OCI-LY1 (cell line): Measurements from ENCODE around the gene ACER1.
"Not testable (repeated sequence)": the region's sequence is repeated elsewhere in the genome, so short reads cannot be mapped to it uniquely, and the experiment has no call there.

ENCODE experiments used
- H2AFZ ChIP-seq: fragments of 200-600 bp; sonication (generic), shearing (Covaris generic); 2 replicates; pipeline ENCODE4 v1.6.0; 2014; ENCODE audit warnings: antibody characterized with exemption, mild to moderate bottlenecking, low read length
- H3F3A ChIP-seq: fragments of 200-600 bp; sonication (generic), shearing (Covaris generic); 2 replicates; pipeline ENCODE4 v1.6.0; 2014; ENCODE audit warnings: mild to moderate bottlenecking, antibody characterized with exemption, low read length, moderate library complexity; ENCODE audit not compliant: insufficient read depth
- H3K27ac ChIP-seq: fragments of 200-600 bp; sonication (generic); 2 replicates; pipeline ENCODE4 v1.5.1; 2014; ENCODE audit warnings: low read length, mixed run types, mild to moderate bottlenecking, low read depth; ENCODE audit not compliant: poor library complexity, severe bottlenecking
- H3K27me3 ChIP-seq: fragments of 200-600 bp; sonication (generic); 2 replicates; pipeline ENCODE4 v1.6.0; 2014; ENCODE audit warnings: antibody characterized with exemption, mild to moderate bottlenecking, low read length, moderate library complexity; ENCODE audit not compliant: insufficient read depth
- H3K36me3 ChIP-seq: fragments of 200-600 bp; sonication (generic); 2 replicates; pipeline ENCODE4 v1.6.1; 2014; ENCODE audit warnings: mild to moderate bottlenecking, antibody characterized with exemption, low read length, moderate library complexity, mixed read lengths; ENCODE audit not compliant: insufficient read depth
- H3K4me1 ChIP-seq: fragments of 200-600 bp; sonication (generic); 2 replicates; pipeline ENCODE4 v1.5.1; 2014; ENCODE audit warnings: mild to moderate bottlenecking, low read length, moderate library complexity; ENCODE audit not compliant: insufficient read depth, severe bottlenecking
- H3K4me2 ChIP-seq: fragments of 200-600 bp; sonication (generic), shearing (Covaris generic); 2 replicates; pipeline ENCODE4 v1.6.1; 2014; ENCODE audit warnings: low read length
- H3K4me3 ChIP-seq: fragments of 200-600 bp; sonication (generic); 2 replicates; pipeline ENCODE4 v1.5.1; 2014; ENCODE audit warnings: low read length, low read depth, mild to moderate bottlenecking, mixed read lengths; ENCODE audit not compliant: poor library complexity, severe bottlenecking
- H3K79me2 ChIP-seq: fragments of 200-600 bp; shearing (Covaris generic); 2 replicates; pipeline ENCODE4 v1.6.1; 2016; ENCODE audit warnings: mixed run types, low read length, mixed read lengths; ENCODE audit not compliant: insufficient read depth
- H3K9ac ChIP-seq: fragments of 200-600 bp; sonication (generic), shearing (Covaris generic); 2 replicates; pipeline ENCODE4 v1.6.1; 2014; ENCODE audit warnings: mild to moderate bottlenecking, low read length, mixed read lengths
- H3K9me2 ChIP-seq: fragments of 200-600 bp; sonication (generic), shearing (Covaris generic); 2 replicates; pipeline ENCODE4 v1.6.1; 2014; ENCODE audit warnings: low read depth, mild to moderate bottlenecking, low read length, mixed read lengths
- H3K9me3 ChIP-seq: fragments of 200-600 bp; shearing (Covaris generic); 2 replicates; pipeline ENCODE4 v1.6.1; 2014; ENCODE audit warnings: low read length, mixed read lengths
- H4K20me1 ChIP-seq: fragments of 200-600 bp; sonication (generic), shearing (Covaris generic); 2 replicates; pipeline ENCODE4 v1.6.0; 2016; ENCODE audit warnings: mild to moderate bottlenecking, low read length; ENCODE audit not compliant: insufficient read depth
- EZH2 ChIP-seq: fragments of 200-600 bp; sonication (generic), shearing (Covaris generic); IDR thresholded peaks from 2 replicates; pipeline ENCODE4 v1.8.0; 2017; ENCODE audit warnings: borderline replicate concordance, mixed run types, mild to moderate bottlenecking, antibody characterized with exemption, low read length, moderate library complexity, mixed read lengths
- TF ChIP-seq, protein P1 (sequence below): fragments of 200-600 bp; sonication (generic), shearing (Covaris generic); IDR thresholded peaks from 2 replicates; pipeline ENCODE4 v1.5.1; 2017; ENCODE audit warnings: mild to moderate bottlenecking, antibody characterized with exemption, low read length, moderate library complexity, mixed read lengths

Gene ACER1

DNA sequence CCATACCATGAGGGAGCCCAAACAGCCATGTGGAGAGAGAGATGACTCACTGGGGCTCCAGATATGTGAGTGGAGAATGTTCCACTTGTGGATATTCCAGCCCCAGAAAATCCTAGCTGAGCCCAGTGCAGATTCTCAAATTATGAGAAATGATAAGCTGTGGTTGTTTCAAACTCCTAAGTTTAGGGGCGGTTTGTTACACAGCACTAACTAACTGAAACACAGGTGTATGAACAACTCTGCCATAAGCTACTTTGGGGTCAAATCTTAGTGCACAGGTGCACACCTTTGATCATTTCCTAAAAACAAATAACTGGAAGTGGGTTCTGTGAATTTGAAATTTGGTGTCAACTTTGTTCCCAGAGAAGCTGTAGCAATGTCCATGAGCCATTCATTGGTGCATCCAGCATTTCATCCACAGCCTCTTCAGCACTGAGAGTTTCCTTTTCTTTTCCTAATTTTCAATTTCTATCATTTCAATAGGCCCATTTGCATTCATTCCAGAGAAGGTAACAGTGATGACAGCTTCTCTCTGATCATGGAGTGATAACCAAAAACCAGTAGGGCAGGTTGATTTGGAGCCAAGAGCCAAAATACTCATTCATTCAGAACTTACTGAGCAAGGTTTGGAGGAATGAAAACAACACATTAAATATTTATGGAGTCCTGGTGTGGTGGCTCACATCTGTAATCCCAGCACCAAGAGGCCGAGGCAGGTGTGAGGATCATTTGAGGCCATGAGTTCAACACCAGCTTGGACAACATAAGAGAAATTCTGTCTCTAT is 19.2 kb upstream of the ACER1 start:
- Histone ChIP-seq H3K79me2 (no peaks in the 10 kb centered on the region), H3F3A (no peaks in the 10 kb centered on the region), H3K36me3 (no peaks in the 10 kb centered on the region), H3K27ac (no peak overlapping the region), H3K27me3 (peaks cover 9% of the 10 kb centered on the region; the same call in 1 of the 2 replicates), H3K9me2 (no peaks in the 10 kb centered on the region), H3K4me2 (no peak overlapping the region), H3K4me3 (no peak overlapping the region), H3K4me1 (no peaks in the 10 kb centered on the region), H2AFZ (no peak overlapping the region), H4K20me1 (no peaks in the 10 kb centered on the region), H3K9me3 (no peaks in the 10 kb centered on the region), H3K9ac (no peak overlapping the region)
- no peak for TF ChIP-seq EZH2
- TF ChIP-seq, protein P1, sequence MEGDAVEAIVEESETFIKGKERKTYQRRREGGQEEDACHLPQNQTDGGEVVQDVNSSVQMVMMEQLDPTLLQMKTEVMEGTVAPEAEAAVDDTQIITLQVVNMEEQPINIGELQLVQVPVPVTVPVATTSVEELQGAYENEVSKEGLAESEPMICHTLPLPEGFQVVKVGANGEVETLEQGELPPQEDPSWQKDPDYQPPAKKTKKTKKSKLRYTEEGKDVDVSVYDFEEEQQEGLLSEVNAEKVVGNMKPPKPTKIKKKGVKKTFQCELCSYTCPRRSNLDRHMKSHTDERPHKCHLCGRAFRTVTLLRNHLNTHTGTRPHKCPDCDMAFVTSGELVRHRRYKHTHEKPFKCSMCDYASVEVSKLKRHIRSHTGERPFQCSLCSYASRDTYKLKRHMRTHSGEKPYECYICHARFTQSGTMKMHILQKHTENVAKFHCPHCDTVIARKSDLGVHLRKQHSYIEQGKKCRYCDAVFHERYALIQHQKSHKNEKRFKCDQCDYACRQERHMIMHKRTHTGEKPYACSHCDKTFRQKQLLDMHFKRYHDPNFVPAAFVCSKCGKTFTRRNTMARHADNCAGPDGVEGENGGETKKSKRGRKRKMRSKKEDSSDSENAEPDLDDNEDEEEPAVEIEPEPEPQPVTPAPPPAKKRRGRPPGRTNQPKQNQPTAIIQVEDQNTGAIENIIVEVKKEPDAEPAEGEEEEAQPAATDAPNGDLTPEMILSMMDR, result no peak

DNA sequence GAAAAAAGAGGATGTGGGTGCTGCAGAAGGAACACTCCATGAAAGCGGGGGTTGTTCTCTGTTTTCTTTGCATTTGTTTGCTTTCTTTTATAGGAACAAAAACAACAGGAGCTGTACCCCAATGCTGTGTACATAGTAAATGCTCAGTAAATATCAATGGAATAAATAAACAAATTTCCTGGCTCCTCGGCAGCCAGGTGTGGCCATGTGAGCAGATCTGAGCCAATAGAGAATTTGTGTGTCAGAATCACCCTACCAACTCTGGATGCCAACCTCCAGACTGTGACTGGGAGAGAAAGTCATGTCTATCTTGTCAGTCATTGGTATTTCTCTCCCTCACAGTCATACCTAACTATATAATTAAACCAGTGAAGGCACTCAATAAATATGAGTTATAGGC is 17.3 kb upstream of the ACER1 start:
- H3K27me3 ChIP-seq, result peaks cover 9% of the 10 kb centered on the region; the same call in 1 of the 2 replicates
- H3K9ac ChIP-seq, result no peak overlapping the region
- H2AFZ ChIP-seq, result no peak overlapping the region
- H3K4me3 ChIP-seq, result no peak overlapping the region
- H3K79me2 ChIP-seq, result no peaks in the 10 kb centered on the region
- no peaks in the 10 kb centered on the region for H3F3A ChIP-seq
- H3K9me2 ChIP-seq, result no peaks in the 10 kb centered on the region
- H4K20me1 ChIP-seq, result no peaks in the 10 kb centered on the region
- no peak overlapping the region for H3K27ac ChIP-seq
- TF ChIP-seq, protein P1, result no peak
- no peak for TF ChIP-seq EZH2
- H3K36me3 ChIP-seq, result no peaks in the 10 kb centered on the region
- H3K4me1 ChIP-seq, result no peaks in the 10 kb centered on the region
- no peak overlapping the region for H3K4me2 ChIP-seq
- H3K9me3 ChIP-seq, result no peaks in the 10 kb centered on the region

GRCh38 chr19:6349271-6349670 is 15.9 kb upstream of the ACER1 start:
- H3K9me3 ChIP-seq, H2AFZ ChIP-seq: not testable (repeated sequence)

GRCh38 chr19:6343462-6343861 is 10.1 kb upstream of the ACER1 start:
- Histone ChIP-seq H3F3A (no peaks in the 10 kb centered on the region), H3K4me1 (no peaks in the 10 kb centered on the region), H3K36me3 (no peaks in the 10 kb centered on the region; the same call in 1 of the 2 replicates), H3K27ac (no peak overlapping the region), H3K9ac (no peak overlapping the region), H3K4me2 (no peak overlapping the region), H3K79me2 (no peaks in the 10 kb centered on the region), H3K27me3 (no peaks in the 10 kb centered on the region), H3K9me3 (peaks cover 6% of the 10 kb centered on the region; the same call in 1 of the 2 replicates), H3K9me2 (no peaks in the 10 kb centered on the region), H4K20me1 (no peaks in the 10 kb centered on the region), H2AFZ (no peak overlapping the region), H3K4me3 (no peak overlapping the region)
- no peak for TF ChIP-seq EZH2
- TF ChIP-seq, protein P1, result no peak

More at GRCh38 chr19:6349271-6349670, 15.9 kb upstream of the ACER1 start:
- H3K36me3 ChIP-seq, H3K4me3 ChIP-seq, H3K4me1 ChIP-seq, H3K9ac ChIP-seq, H3K27ac ChIP-seq, H3K79me2 ChIP-seq, H3K4me2 ChIP-seq, H4K20me1 ChIP-seq, H3K27me3 ChIP-seq, H3F3A ChIP-seq, H3K9me2 ChIP-seq: not testable (repeated sequence)
